A673 (cell line): ENCODE results near the gene GRIFIN.

Experiments used
- EZH2 ChIP-seq: fragments of 200-600 bp; sonication (generic); IDR thresholded peaks from 2 replicates; pipeline ENCODE4 v1.6.1; 2017; ENCODE audit warnings: borderline replicate concordance, low read depth, mild to moderate bottlenecking, mixed read lengths, antibody characterized with exemption, low read length; ENCODE audit not compliant: poor library complexity, severe bottlenecking
- TF ChIP-seq, protein P1 (sequence below): fragments of 300-800, 200-600 bp; sonication (generic); conservative IDR thresholded peaks from 2 replicates; pipeline ENCODE4 v1.5.1; 2017; ENCODE audit warnings: low read depth, mild to moderate bottlenecking, antibody characterized with exemption, low read length, moderate library complexity, mixed read lengths

DNA sequence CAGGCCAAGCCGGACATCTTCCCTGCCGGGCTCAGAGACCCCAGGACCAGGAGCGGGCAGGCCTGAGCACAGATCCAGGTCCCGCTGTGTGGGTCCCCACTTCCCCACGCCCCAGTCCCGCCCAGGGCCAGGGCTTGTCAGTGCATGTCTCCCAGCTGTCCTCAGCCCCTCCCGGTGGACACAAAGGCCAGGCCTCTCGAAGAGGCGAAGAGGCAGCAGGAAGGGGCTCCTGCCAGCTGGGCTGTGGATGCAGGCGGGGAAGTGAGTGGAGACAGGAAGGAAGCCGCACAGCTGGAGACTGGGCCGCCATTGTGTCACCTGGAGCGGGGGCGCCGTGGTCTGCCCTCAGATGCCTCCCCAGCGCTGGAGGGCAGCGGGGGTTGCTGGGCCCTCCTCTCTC lies 4.8 kb downstream of the GRIFIN start:
- TF ChIP-seq, protein P1, sequence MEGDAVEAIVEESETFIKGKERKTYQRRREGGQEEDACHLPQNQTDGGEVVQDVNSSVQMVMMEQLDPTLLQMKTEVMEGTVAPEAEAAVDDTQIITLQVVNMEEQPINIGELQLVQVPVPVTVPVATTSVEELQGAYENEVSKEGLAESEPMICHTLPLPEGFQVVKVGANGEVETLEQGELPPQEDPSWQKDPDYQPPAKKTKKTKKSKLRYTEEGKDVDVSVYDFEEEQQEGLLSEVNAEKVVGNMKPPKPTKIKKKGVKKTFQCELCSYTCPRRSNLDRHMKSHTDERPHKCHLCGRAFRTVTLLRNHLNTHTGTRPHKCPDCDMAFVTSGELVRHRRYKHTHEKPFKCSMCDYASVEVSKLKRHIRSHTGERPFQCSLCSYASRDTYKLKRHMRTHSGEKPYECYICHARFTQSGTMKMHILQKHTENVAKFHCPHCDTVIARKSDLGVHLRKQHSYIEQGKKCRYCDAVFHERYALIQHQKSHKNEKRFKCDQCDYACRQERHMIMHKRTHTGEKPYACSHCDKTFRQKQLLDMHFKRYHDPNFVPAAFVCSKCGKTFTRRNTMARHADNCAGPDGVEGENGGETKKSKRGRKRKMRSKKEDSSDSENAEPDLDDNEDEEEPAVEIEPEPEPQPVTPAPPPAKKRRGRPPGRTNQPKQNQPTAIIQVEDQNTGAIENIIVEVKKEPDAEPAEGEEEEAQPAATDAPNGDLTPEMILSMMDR, result no peak
- no peak for TF ChIP-seq EZH2
